Smooth muscle cell of the umbilical artery (primary cell): ENCODE results near the gene OLIG3. TPM values are rescaled to one million over a fixed set of nuclear protein-coding genes. Genes with fewer than 3 reads are reported as not detected.

Source experiments
- total RNA-seq: library from RNA; depleted of rRNA; stranded (reverse); fragments of >200 nt; gene quantifications from 2 replicates; pipeline ENCODE4 v1.2.3, GENCODE V29; 2014

OLIG3 gene
- not detected in 2 replicates for total RNA-seq

GRCh38 chr6:137494281-137494987 is at the start of gene OLIG3:
OLIG3 (minus strand) TSS chr6:137494394; CDS start chr6:137494170, 224 bp downstream.

